ENCODE measurements around the gene ASZ1.

ASZ1 gene

DNA sequence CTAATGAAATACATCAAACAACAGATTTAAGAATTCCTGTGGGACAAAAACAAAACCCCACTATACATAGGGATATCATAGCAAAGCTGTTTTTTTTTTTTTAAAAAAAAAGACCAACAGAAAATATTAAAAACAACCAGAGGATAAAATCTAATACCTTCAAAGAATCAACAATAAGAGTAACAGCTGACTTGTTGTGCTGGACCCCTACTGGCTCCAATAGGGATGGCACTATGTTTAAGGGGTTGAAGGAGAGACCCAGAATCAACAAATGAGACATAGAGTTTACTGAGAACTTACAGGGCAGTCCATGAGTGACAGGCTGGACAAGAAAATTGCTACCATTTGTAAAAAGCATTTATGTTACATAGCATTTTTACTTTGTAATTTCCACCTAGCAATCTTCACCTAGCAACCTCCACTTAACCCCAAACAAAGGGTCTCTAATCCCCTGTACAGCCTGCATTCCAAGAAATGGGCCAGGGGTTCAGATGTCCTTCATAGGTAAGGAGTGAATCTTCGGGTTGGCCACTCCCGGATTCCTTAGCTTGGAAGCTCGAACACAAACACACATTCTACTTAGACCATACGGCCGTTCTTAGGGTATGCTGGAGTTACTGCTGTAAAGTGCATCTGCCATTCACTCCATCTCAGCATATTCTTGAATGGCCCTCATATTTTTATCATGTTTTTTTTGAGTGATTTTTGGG is 25.8 kb downstream of the ASZ1 start:
- no peak for DNase-seq

DNA sequence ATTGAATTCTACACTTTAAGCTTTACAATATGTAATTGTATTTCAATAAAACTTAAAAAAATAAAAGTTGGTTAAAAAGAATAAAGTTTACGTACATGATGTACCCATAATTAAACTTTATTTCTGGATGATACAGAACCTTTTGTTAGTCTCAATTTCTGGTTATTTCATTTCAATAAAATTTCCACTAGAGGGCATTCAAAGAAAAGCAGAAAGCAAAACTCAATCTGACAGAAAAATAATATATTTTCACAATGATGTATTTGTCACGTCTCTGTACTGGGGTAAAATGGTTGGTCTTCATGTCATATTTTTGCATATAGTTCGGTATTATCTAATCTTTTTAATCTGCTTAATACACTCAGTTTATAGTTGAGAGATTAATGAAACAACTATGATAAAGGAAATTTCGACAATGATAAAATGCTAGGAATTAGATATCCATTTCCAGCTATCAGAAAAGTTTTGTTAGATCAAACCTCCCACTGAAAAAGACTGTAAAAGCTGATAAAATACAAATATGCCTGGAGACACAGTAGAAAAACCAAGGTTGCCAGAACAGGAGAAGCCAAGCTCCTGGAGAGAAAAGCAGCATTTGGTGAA is 27.4 kb downstream of the ASZ1 start:
- DNase-seq, result no peak

DNA sequence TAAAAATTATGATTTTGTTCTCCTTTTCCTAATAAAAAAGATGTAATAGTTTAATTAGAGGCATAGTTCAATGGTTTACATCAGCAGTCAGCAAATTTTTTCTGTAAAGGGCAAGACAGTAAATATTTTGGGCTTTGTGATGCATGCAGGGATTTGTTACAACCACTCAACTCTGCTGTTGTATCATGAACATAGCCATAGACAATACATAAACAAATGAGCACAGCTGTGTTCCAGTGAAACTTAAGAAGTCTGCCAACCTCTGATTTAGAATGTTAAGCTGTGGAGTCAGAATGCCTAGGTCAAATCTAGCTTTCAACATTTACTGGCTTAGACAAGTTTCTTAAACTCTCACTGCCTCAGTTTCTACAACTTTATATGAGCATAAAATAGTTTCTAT is 31.6 kb downstream of the ASZ1 start:
- DNase-seq, result no peak

DNA sequence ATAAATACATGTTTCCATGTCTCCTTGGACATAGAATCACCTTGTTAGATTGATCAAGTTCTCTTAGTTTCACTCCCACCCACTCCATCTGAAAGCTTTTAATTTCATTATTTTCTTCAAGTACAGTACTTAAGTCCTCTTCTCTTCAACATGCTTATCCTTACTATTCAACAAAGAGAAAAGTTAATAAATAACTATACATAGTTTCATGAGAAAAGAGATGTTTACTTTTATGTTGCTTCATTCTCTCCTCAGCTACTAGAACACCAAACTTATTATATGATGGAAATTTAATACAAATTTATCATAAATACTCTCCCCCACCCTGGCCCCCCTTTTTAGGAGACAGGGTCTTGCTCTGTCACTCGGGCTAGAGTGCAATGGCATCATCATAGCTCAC is 33.5 kb downstream of the ASZ1 start:
- DNase-seq, result no peak

DNA sequence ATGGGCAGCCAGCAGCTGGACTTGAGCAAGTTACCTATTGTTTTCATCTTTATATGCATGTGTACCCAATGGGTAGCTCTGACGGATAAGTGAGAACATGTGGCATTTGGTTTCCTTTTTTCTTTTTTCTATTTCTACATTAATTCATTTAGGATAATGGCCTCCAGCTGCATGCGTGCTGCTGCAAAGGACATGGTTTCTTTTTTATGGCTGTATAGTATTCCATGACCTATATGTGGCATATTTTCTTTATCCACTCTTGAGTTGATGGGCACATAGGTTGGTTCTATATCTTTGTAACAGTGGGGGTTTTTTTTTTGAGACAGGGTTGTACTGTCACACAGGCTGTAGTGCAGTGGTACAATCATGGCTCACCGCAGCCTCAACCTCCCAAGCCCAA is 37.4 kb downstream of the ASZ1 start:
- DNase-seq, result no peak

DNA sequence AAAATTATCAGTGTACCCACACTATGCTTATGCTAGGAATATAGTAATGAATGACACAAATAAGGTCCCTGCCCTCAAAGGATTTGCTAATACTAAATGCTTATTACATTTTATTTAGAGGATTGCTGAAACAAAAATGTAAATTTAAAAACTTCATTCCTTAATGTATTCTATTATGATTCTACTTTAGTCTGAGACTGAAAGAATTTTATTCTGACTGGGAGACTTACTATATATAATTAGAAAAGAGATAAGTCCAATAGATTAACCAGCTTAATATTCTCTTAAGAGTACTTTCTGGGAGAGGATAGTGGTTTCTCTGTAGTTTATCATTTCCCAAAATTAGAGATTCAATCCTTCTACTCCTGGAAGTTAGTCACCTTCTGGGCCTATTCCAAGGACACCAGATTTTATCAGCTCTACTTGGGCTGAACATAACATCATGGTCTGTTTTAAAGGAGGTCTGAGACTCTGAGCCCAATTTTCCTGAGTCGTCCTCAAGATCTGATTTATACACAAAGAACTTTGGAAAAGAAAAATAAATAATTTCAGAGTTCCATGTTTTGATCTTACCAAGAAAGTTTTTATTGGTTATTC is 41.1 kb downstream of the ASZ1 start:
- no peak for DNase-seq

DNA sequence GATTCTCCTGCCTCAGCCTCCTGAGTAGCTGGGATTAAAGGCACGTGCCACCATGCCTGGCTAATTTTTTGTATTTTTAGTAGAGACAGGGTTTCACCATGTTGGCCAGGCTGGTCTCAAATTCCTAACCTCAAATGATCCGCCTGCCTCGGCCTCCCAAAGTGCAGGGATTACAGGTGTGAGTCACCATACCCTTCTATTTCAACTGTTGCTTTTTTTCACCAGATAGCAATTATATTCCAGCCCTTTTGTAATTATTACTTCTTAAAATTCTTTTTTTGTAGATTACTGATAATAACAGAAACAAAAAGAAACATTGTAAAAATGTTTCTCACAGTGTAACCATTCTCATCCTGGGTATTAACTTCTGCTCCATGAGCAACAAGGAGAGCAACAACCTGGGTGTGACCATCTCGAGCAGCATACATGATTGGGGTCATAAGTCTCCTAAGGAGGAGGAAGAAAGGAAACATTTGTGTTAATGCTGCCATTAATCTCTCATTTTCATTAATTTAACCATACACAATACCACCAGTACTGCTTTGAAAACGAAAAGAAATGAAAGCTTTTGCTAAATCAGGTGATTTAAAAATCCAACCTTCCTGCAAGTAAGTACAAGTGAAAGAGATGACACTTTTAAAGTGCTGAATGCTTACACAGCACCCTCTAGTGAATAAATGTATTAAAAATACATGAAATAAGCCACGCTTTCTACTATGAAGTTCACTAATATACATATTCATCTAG is 41.8 kb downstream of the ASZ1 start:
- DNase-seq, result no peak

DNA sequence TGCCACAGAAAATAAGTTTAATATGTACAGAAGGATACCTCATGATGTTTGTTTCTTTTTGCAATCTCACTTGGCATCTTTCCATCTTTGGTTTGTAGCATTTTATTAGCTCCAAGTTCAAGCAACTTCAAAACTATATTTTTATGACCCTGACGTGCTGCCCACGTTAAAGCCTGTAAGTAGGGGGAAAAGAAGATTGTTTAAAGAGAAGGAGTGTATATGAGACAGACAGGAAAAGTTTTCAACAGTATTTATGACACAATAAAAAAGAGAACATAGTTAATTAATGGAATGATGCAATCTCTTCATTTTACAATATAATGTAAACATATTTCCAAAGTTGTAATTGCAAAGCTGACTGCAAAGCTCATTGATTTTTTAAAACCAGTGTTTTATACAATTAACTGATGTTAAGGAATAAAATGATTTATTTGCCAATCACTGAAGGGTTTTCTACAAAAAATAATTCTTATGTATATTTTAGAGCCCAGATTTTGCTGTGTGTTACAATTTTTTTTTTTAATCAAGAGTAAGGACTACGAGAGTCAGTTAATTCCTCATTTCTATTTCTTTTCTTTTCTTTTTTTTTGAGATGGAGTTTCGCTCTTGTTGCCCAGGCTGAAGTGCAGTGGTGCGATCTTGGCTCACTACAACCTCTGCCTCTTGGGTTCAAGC is 42.5 kb downstream of the ASZ1 start:
- no peak for DNase-seq

DNA sequence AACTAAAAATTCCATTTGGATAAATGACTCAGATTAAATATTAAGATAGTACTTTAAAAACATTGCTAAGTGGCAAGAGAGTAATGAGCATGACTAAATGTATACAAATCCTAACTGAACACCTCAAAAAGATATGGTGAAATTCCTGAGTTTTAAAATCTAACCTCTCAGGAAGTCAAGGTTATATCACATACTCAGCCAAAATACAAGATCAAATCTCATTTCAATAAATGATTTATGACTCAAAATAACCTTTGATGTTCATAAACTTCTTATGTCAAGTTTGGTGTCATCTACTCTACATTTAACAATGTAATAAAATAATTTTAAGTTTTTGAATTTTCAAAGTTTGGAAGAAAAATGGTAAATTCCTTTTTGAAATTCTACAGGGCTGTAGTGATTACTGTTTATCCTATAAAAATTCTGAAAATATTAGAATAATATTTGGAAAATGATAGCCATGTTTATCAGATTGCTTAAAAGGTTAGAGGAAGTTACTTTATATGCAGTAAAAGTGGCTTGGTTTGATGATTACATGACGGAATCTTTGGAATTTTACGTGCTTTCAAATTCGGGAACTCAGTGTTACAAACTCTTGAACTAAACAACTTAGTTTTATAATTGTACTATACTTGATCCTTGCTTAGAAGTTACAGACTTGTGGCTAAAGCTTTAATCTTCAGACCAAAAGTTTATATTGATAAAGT is 43.7 kb downstream of the ASZ1 start:
- DNase-seq, result no peak

DNA sequence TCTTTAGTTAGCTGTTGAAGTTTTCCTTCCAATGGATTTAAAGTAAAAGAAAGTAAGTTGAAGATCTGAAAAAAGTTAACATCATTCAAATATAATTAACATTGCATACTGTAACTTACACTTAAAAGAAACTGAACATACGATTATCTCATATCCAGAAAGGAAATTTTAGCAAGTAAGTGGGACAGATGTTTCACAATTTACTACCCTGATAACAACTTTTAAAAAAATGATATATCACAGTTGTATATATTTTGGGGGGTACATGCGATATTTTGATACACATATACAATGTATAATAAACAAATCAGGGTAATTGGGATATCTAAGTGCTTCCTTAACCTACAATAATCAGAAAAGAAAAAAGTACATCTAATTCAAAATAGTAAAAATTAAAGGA is 44.2 kb downstream of the ASZ1 start:
- no peak for DNase-seq

DNA sequence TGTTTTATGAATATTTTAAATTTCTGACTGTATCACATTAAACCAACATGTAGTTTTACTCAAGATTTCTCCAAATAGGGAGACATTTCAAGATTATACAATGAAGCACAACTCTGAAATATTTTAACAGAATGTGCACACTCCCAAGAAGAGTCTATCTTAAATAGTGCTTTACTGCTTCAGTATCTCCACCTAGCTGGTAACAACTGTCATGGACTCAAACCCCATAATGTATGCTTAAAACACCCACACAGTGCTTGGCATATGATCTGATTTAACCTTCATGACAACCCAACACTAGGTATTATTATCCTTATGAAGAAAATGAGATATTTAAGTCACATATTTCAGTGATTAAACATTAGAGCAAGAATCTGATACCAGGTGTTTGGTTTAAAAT is 45.9 kb downstream of the ASZ1 start:
- DNase-seq, result no peak

DNA sequence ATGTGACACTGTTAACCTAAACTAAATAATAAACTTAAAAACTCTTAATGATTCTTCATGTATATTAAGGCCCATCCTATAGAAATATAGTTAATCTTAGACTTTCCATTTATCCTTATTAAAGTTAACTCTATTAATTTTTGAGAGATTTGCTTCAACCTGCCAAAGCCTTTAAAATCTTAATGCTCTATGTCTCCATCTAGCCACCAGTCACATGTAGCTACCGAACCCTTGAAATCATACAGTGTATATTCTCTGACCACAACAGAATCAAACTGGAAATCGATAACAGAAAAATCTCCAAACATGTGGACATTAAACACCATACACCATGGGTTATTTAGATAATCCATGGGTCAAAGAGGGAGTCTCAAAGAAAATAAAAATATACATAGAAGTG is 51.9 kb downstream of the ASZ1 start:
- no peak for DNase-seq

DNA sequence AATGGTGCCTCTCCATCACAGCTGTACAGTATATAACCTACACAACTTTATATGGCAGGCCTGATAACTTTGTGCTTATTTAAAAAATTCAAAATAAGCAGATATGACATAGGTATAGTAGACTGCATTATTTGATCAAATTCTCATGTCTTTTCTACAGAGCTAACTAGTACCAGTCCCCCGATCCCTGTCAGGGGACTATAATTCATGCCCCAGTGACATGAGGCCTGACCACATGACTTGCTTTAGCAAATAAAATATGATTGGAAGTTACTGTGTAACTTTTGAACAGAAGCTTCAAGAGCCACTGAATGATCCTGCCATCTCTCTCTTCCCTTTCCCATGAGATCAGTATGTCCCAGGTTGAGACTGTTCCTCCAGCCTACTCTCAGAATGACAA is 55.2 kb downstream of the ASZ1 start:
- no peak for DNase-seq

DNA sequence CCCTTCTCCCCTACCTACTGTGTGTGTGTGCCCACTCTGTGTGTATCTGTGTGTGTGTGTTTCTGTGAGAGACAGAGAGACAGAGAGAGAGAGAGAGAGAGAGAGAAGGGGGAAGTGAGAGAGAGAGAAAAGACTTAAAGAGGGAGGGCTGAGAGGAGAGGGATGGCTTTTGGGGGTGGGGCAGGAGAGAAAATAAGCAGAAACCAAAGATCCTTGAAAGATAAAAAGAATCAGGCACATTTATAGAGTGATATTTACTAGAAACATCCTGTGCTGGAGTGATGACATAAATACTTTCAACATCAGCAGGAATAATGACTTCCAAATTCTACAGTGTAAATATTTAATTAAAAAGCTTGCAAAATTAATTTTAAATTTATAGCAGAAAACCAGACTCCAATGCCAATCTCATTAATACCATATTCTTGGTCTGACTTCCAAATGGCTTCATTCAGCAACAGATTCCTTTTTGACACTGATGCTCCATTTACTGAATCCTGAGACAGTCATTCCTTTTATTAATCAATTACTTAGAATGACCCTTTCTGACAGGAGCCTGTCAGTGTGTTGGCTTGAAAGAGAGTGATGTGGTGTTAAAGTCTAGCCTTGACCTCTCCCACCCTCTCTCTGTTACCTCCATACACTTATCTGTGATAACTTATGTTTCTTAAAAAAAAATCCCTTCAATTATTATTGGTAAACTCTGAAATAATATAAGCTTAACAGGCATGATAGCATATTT is 62.8 kb downstream of the ASZ1 start:
- no peak for DNase-seq

DNA sequence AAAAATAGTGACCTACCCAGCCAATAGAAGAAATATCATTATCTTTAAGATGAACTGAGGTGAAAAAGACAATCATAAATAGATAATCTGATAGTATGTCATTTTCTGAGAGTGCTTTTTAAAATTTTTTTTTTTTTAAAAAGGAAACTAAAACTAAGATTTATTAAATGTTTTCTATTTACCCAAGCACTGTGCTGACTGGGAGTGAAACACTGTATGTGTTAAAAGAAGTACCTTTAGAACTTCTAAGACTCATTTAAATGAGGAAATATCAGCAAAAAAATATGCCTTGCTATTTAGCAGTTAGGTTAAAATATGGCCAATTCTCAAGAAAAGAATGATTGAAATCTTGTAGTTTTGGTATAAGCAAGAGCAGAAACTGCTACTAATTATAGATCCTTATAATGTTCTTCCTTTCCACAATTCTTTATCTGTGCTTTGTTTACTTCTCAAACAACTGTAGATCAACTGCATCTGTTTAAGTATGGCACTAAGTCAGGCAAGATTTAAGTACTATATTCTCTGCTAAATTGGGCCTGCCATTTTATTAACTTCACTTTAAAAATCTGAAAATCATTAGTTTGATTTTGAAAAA is 64.9 kb downstream of the ASZ1 start:
- DNase-seq, result no peak

DNA sequence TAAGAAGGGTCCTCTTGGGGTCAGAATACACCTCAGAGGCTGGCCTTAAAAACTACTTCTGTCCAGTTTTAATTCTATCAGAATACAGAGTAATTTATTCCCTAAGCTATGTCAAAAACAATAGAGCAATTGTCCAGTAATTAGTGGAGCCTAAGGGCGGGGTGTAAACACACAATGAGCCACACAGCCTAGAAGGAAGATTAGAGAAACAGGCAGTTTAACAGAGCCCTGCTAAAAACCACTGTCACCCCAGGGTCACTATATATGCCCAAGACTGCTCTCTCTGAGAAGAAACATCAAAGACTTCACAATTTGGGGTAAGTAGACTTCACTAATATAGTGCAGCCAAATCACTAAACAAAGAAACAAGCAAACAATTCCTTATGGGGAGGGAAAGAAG is 77.3 kb downstream of the ASZ1 start:
- DNase-seq, result no peak

DNA sequence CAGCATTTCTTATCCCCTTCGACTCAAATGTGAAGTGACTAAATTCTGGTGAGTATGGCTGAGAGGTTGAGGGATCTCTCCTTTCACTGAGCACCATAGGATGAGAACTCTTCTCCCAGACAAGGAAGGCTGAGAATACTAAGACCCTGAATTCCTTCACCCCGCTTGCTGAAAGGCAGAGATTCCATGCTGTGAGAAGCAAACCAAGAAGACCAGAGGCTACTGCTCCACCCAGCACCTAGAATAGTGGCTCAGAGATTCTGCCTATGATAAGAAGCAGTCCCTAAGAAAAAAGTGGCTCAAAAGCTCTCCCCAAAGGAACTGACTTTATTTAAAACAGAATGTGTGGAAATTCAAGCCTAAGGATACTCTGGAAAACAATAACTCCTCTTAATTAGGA is 77.7 kb downstream of the ASZ1 start:
- no peak for DNase-seq

DNA sequence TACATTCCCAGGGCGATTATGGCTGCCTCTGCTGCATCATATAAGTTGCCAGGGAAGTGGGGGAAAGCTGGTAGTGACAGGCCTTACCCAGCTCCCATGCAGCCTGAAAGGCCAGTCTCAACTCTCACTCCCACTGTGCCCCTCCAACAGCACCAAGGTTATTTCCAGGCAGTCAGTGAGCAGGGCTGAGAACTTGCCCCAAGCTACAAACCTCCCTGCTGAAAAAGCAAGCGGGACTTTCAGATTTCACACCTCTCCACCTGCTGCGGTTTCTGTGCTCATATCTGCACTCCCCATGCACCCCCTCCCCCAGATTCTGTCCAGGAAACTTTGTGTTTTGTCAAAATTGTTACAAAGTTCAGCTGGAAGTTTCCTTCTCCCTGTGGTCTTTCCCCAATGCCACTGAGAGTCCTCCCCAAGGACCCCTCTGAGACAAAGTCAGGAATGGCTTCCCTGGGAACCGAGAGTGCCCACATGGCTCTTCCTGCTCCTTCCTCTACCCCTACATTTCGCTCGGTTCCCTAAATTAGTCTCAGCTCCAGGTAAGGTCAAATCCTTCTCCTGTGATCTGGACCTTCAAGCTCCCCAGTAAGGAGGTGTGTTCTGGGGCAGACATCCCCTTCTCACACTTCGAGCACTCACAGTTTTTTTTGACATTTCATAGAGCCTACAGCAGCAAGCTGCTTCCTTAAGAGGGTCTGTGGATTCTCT is 79.2 kb downstream of the ASZ1 start:
- no peak for DNase-seq

DNA sequence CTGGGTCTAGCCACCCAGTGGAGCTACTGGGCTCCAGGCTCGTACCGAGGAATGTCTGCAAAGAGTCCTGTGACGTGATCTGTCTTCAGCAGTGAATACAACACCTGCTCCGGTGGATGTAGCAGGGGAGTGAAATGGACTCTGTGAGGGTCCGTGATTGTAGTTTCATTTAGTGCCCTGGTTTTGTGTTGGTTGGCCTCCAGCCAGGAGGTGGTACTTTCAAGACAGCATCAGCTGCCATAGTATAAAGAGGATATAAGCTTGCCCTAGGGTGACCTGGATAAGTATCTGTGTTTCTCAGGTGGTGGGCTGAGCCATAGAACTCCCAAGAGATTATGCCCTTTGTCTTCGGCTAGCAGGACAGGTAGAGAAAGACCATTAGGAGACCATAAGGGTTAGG is 79.8 kb downstream of the ASZ1 start:
- DNase-seq, result no peak

DNA sequence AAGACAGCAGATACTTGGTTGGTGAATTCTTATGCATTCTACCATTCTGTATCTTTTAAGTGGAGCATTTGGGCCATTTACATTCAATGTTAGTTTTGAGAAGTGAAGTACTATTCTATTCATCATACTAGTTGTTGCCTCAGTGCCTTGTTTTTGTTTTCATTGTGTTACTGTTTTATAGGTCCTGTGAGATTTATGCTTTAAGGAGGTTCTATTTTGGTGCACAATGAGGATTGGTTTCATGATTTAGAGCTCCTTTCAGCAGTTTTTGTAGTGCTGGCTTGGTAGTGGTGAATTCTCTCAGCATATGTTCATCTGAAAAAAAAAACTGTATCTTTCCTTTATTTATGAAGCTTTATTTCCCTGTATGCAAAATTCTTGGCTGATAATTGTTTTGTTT is 81.1 kb downstream of the ASZ1 start:
- no peak for DNase-seq

DNA sequence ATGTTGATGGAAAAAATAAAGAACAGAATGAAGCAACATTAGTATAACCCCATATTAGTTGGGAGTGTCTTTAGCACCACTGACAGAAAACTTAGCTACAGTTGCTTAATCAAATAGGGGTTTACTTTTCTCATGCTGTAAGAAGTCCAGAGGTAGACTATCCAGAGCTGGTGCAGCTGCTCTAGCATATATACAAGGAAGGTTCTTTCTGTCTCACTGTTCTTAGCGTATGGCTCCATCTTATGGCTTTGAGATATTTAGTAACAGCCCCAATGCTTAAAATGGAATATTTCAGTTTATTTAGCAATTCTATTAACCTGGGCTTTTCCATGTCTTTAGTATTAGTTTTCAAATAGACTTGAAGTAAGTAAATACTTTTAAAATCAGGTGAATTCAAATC is 89.3 kb downstream of the ASZ1 start:
- no peak for DNase-seq

Measured in activated CD4-positive, alpha-beta T cell treated with anti-CD3 and anti-CD28 coated beads, Interleukin-2, amount 50 U/mL, for 1 hour (primary cell).